Karpas-422 (cell line): ENCODE results near the gene GCK. TPM values are rescaled to one million over a fixed set of nuclear protein-coding genes. Genes with fewer than 3 reads are reported as not detected.

Experiments used
- DNase-seq: peaks from one replicate; pipeline ENCODE4 v3.0.0-alpha.2; 2015
- H2AFZ ChIP-seq: fragments of 200-600 bp; sonication (generic); 2 replicates; pipeline ENCODE4 v1.6.1; 2014; ENCODE audit warnings: antibody characterized with exemption, low read length, mixed read lengths
- H3K27ac ChIP-seq: fragments of 200-600 bp; sonication (generic); 2 replicates; pipeline ENCODE4 v1.5.1; 2014; ENCODE audit warnings: mild to moderate bottlenecking, low read length, moderate library complexity
- H3K27me3 ChIP-seq: fragments of 200-600 bp; sonication (generic); 2 replicates; pipeline ENCODE4 v1.6.1; 2014; ENCODE audit warnings: low read length, mixed read lengths
- H3K36me3 ChIP-seq: fragments of 200-600 bp; sonication (generic); 2 replicates; pipeline ENCODE4 v1.6.1; 2014; ENCODE audit warnings: low read length, mixed read lengths; ENCODE audit not compliant: insufficient read depth
- H3K4me1 ChIP-seq: fragments of 200-600 bp; sonication (generic); 2 replicates; pipeline ENCODE4 v1.6.1; 2014; ENCODE audit warnings: mild to moderate bottlenecking, low read length, mixed read lengths
- H3K4me2 ChIP-seq: fragments of 200-600 bp; sonication (generic); 2 replicates; pipeline ENCODE4 v1.6.1; 2014; ENCODE audit warnings: low read length, low read depth, mild to moderate bottlenecking; ENCODE audit not compliant: poor library complexity, severe bottlenecking
- H3K4me3 ChIP-seq: fragments of 200-600 bp; sonication (generic); 2 replicates; pipeline ENCODE4 v1.5.1; 2014; ENCODE audit warnings: mild to moderate bottlenecking, antibody characterized with exemption, low read length, mixed read lengths
- H3K79me2 ChIP-seq: fragments of 200-600 bp; sonication (generic); 2 replicates; pipeline ENCODE4 v1.6.1; 2014; ENCODE audit warnings: mild to moderate bottlenecking, low read length, mixed read lengths
- H3K9ac ChIP-seq: fragments of 200-600 bp; sonication (generic); 2 replicates; pipeline ENCODE4 v1.6.0; 2014; ENCODE audit warnings: low read length
- H3K9me2 ChIP-seq: fragments of 200-600 bp; sonication (generic), shearing (Covaris generic); replicated peaks from 2 replicates; pipeline ENCODE4 v1.6.0; 2014; ENCODE audit warnings: mild to moderate bottlenecking, low read length, moderate library complexity; ENCODE audit not compliant: insufficient read depth
- H3K9me3 ChIP-seq: fragments of 300-700, 200-600 bp; sonication (generic); 2 replicates; pipeline ENCODE4 v1.6.1; 2014; ENCODE audit warnings: low read length, mixed read lengths
- H4K20me1 ChIP-seq: fragments of 200-600 bp; sonication (generic); 2 replicates; pipeline ENCODE4 v1.6.1; 2014; ENCODE audit warnings: mild to moderate bottlenecking, antibody characterized with exemption, low read length, low read depth; ENCODE audit not compliant: insufficient read depth
- total RNA-seq: library from RNA; depleted of rRNA; stranded (reverse); fragments of >200 nt; shearing (Covaris generic); gene quantifications from 2 replicates; pipeline ENCODE4 v1.2.3, GENCODE V29; 2014; ENCODE audit warnings: low replicate concordance

GCK gene
- total RNA-seq, 1 experiment from 2014 or later, result not detected

DNA sequence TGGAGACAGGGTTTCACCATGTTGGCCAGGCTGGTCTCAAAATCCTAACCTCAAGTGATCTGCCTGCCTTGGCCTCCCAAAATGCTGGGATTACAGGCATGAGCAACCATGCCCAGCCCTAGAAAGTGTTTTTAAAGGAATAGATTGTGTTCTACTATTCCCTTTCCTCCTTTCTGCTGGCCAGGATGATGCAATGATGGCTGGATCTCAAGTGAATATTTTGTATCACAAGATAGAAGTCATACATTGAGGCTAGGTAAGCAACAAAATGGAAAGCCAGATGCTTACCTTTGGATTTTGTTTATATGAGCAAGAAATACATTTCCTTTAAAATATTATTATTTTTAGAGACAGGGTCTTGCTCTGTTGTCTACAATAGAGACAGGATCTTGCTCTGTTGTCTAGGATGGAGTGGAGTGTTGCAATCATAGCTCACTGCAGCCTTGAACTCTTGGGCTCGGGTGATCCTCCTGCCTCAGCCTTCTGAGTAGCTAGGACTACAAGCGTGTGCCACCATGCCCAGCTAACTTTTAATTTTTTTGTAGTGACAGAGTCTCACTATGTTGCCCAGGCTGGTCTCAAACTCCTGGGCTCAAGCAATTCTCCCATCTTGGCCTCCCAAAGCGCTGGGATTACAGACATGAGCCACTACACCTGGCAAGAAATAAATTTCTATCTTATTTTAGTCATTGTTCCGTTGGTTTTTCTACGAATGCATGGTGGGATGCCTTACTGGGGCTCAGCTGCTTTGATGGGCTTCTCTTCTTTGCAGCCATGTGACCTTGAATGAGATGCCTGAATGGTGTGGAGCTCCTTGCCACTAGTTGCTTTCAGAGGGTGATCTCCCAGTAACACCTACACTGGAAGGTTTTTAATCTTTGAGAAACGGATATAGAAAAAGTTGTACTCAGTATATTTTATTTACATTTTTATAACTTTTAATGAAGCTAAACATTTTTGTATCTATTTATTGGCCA, 90.9 kb downstream of the GCK start:
- Histone ChIP-seq H4K20me1 (no peaks in the 10 kb centered on the region), H3K79me2 (no peaks in the 10 kb centered on the region), H3K4me1 (peaks cover 63% of the 10 kb centered on the region), H3K4me2 (peak overlapping the region; percentile 50), H3K4me3 (peak overlapping the region; percentile 32; the same call in 1 of the 2 replicates), H3K9me2 (no peaks in the 10 kb centered on the region), H3K9me3 (no peaks in the 10 kb centered on the region), H3K27me3 (no peaks in the 10 kb centered on the region), H2AFZ (no peak overlapping the region), H3K36me3 (no peaks in the 10 kb centered on the region), H3K27ac (peak overlapping the region; percentile 95), H3K9ac (peak overlapping the region; percentile 65)
- no peak for DNase-seq

DNA sequence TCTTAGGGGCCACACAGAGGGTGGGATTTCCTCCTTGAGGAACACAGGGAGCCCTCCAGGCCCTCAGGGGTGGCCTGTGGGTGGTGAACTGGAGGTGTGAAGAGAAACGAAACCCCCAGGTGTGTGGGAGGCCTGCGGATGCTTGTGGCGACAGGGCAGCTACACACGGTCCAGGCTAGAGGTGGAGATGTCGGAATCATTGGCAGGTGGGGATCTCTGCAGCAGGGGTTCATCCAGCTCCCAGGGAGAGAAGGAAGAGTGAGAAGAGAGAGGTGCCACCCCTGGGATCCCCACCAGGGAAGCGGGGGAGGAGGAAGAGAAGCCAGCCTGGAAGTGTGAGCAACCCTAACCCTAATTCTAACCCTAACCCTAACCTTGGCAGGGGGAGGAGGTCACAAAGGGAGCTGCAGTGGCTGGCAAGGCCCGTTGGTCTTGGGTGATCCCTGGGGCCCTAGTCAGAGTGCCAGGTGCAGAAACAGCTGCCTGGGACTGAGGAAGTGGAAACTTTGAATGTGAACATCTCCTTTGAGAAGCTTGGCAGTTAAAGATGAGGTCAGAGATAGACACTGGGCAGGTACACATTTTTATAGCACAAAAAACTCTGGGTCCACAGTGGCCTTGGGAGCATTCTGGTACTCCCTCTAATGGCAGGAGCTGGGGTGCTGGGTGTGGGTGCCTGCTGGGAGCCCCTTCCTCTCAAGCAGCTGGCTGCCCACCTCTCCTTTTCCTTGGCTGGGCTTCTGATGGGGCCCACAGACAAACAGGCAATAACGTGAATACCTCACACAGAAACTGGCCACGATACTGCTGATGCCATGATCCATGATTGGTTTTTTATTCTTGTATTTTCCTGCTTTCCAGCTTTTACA, 91.9 kb downstream of the GCK start:
- H3K27ac ChIP-seq, result peak overlapping the region; percentile 95
- H3K4me2 ChIP-seq, result peak overlapping the region; percentile 50

DNA sequence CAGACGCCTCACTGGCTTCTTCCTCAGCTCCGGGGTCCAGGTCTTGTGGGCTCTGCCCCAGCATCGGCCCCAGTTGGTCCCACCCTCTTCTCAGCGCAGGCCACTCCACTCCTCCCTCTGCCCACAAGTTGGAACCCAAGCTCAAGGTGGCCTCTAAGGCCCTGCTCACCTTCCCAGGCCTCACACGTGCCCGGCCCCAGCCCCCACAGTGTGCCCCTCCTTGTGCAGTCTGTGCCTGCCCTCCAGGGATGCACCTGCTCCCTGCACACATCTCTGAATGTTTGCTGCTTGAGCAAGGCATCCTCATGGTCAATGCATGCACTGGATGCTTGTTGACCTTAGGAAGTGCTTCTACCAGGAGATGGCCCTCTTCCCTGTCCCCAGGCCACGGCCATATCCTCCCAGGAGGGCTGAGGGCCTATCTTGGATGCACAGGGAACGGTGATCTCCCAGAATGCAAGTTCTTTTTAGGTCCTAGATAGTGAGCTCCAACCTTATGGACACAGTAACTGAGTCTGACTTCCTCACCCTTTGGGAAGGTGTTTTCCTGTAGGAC, 92.8 kb downstream of the GCK start:
- Histone ChIP-seq H3K4me3 (peak overlapping the region; percentile 30; the same call in 1 of the 2 replicates), H3K9ac (peak overlapping the region; percentile 57), H3K27ac (peak overlapping the region; percentile 95), H3K27me3 (no peaks in the 10 kb centered on the region), H3K4me2 (peak overlapping the region; percentile 50), H3K36me3 (no peaks in the 10 kb centered on the region), H2AFZ (no peak overlapping the region), H3K79me2 (no peaks in the 10 kb centered on the region), H3K9me2 (no peaks in the 10 kb centered on the region), H4K20me1 (no peaks in the 10 kb centered on the region), H3K9me3 (no peaks in the 10 kb centered on the region), H3K4me1 (peaks cover 57% of the 10 kb centered on the region)
- DNase-seq, result no peak

More for the DNA sequence above, 91.9 kb downstream of the GCK start:
- H3K36me3 ChIP-seq, result no peaks in the 10 kb centered on the region
- H3K9me2 ChIP-seq, result no peaks in the 10 kb centered on the region
- no peaks in the 10 kb centered on the region for H4K20me1 ChIP-seq
- H3K9ac ChIP-seq, result peak overlapping the region; percentile 65
- H3K4me1 ChIP-seq, result peaks cover 63% of the 10 kb centered on the region
- no peak overlapping the region for H2AFZ ChIP-seq
- DNase-seq, result peak; percentile 94
- H3K9me3 ChIP-seq, result no peaks in the 10 kb centered on the region
- peak overlapping the region; percentile 32; the same call in 1 of the 2 replicates for H3K4me3 ChIP-seq
- no peaks in the 10 kb centered on the region for H3K79me2 ChIP-seq
- H3K27me3 ChIP-seq, result no peaks in the 10 kb centered on the region

DNA sequence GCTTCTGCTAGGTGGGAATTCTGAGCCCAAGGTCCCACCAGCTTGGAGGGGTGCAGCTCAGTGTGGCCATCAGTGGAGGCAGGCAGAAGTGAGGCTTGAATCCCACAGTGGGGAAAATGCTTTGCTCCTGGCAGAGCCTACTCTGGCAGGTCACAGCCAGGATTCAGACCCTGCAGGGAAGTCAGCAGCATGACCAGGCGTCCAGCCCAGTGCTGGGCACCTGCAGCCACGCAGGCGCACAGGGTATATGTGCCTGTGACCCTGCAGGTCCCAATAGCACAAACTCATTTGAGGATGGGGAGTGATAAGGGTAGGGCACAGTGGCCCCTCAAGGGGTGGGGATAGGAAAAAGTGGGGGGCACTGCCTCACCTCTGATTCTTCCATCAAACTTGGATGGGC, 93.5 kb downstream of the GCK start:
- no peaks in the 10 kb centered on the region for H3K27me3 ChIP-seq

DNA sequence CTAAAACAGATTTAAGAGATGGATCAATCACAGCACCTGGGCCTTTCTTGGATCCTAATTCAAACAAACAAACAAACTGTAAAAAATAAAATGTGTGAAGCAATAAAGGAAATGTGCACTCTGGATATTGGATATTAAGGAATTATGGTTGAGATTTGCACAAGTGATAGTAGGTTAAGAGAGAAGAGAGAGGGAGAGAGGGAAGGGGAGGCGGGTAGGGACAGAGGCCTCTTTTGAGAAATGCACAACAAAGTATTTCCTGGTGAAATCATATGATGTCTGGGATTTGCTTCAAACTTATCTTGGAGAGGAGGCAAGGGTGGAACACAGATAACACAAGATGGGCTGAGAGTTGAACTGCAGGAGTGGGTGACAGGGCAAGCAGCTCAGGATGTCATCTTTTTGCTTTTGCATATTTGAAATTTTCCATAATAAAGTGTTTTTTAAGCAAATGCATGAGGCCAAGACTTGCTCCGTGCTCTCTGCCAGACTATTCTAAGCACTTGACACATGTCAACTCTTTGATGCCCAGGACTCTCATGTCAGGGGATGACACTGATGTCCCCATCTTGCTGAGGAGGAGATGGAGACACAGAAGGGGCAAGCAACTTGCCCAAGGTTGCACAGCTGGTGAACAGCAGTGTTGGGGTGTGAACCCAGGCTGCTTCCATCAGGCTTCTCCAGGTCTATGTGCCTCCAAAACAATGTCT, 94.2 kb downstream of the GCK start:
- Histone ChIP-seq H4K20me1 (no peaks in the 10 kb centered on the region), H3K79me2 (no peaks in the 10 kb centered on the region), H3K27me3 (no peaks in the 10 kb centered on the region), H3K4me2 (peak overlapping the region; percentile 40), H3K36me3 (no peaks in the 10 kb centered on the region), H3K9me2 (no peaks in the 10 kb centered on the region), H3K27ac (peak overlapping the region; percentile 95), H3K4me1 (peaks cover 45% of the 10 kb centered on the region), H3K9me3 (no peaks in the 10 kb centered on the region), H3K4me3 (no peak overlapping the region), H2AFZ (no peak overlapping the region), H3K9ac (peak overlapping the region; percentile 57)
- DNase-seq, result peak; percentile 71

More for the DNA sequence above, 93.5 kb downstream of the GCK start:
- peak overlapping the region; percentile 95 for H3K27ac ChIP-seq
- no peaks in the 10 kb centered on the region for H3K9me2 ChIP-seq
- no peaks in the 10 kb centered on the region for H3K36me3 ChIP-seq
- peaks cover 51% of the 10 kb centered on the region for H3K4me1 ChIP-seq
- no peak overlapping the region for H3K4me3 ChIP-seq
- peak overlapping the region; percentile 40 for H3K4me2 ChIP-seq
- H3K9ac ChIP-seq, result peak overlapping the region; percentile 57
- H3K9me3 ChIP-seq, result no peaks in the 10 kb centered on the region
- no peak for DNase-seq
- H3K79me2 ChIP-seq, result no peaks in the 10 kb centered on the region
- no peaks in the 10 kb centered on the region for H4K20me1 ChIP-seq
- no peak overlapping the region for H2AFZ ChIP-seq

DNA sequence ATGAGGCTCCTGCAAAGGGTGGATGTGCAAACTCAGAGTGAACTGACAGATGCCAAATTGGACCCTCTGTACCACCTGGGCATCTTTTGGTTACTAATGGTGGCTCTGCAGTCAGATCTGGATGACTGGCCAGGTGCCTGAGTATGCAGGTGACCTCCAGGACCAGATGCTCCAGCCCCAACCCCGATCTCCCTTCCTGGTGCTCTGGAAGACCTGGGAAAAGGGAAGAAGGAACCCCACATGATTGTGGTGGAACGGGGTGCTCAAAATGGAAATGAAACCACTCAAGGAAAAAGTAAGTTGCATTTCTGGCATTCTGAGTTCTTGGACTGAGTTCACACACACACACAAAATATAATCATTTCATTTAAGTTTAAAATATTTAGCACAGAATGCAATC, 94.9 kb downstream of the GCK start:
- Histone ChIP-seq H3K79me2 (no peaks in the 10 kb centered on the region), H3K4me3 (no peak overlapping the region), H3K4me2 (peak overlapping the region; percentile 40), H3K36me3 (no peaks in the 10 kb centered on the region), H3K27ac (peak overlapping the region; percentile 95), H3K9ac (peak overlapping the region; percentile 43; the same call in 1 of the 2 replicates), H3K27me3 (no peaks in the 10 kb centered on the region), H3K4me1 (peaks cover 45% of the 10 kb centered on the region), H3K9me3 (no peaks in the 10 kb centered on the region), H2AFZ (no peak overlapping the region), H3K9me2 (no peaks in the 10 kb centered on the region), H4K20me1 (no peaks in the 10 kb centered on the region)
- no peak for DNase-seq
